Fibroblast of the conjunctiva (primary cell): ENCODE measurements around the gene TNRC6C.

Experiments
- DNase-seq: peaks from one replicate; pipeline ENCODE4 v3.0.0-alpha.2; 2010; ENCODE audit warnings: low read depth

TNRC6C gene, protein sequence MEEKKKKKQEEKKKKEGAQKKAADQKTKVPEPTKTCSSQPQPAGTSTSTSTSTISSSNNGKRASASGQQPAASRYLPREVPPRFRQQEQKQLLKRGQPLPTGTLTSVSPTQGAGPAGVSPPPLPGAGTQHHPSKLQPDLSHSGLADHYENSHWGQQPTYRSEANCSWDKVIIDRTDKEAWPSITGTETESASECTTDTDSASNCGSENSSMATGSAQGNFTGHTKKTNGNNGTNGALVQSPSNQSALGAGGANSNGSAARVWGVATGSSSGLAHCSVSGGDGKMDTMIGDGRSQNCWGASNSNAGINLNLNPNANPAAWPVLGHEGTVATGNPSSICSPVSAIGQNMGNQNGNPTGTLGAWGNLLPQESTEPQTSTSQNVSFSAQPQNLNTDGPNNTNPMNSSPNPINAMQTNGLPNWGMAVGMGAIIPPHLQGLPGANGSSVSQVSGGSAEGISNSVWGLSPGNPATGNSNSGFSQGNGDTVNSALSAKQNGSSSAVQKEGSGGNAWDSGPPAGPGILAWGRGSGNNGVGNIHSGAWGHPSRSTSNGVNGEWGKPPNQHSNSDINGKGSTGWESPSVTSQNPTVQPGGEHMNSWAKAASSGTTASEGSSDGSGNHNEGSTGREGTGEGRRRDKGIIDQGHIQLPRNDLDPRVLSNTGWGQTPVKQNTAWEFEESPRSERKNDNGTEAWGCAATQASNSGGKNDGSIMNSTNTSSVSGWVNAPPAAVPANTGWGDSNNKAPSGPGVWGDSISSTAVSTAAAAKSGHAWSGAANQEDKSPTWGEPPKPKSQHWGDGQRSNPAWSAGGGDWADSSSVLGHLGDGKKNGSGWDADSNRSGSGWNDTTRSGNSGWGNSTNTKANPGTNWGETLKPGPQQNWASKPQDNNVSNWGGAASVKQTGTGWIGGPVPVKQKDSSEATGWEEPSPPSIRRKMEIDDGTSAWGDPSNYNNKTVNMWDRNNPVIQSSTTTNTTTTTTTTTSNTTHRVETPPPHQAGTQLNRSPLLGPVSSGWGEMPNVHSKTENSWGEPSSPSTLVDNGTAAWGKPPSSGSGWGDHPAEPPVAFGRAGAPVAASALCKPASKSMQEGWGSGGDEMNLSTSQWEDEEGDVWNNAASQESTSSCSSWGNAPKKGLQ (N-terminal part only)

DNA sequence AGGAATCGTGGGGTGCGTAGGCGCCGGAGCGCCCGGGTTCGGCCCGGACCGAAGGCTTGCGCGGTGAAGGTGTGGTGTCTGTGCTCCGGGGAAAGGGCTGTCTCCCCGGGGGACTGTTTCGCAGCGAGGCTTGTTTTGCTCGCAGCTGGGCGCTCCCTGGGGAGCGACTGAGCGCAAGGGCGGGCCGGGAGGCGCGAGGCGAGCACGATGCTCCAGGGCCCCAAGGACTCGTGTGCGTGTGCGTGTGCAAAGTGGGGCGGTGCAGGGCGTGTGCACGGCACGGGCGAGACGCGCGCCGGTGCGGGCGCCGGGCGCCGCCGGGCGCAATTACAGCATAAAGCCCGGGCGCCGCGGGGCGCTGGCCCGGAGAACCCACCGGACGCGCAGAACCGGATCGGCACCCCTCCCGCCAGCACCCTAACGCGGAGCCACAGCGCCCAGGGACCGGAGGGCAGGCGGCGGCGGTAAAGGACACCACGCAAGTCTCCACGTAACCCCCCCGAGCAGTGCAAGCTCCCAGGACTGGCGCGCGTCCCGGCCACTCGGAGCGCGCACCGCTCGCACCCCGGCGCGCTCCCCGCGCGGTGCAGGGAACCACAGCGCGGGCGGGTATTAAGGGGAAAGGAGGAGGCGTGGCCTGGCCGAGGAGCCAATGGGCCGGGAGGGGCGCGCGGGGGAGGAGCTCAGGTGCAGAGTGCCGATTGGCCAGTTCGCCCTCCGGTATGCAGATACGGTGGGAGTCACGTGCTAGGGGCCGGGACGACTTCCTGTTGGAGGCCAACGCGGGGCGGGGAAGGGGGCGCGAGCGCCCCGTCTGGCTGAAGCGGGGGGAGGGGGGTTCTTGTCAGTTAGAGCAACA is at the start of gene TNRC6C:
TSS of gene TNRC6C (plus strand) at position 847 of the 859 bp plus-strand sequence. CDS start 45,504 bp downstream, outside the sequence.
- DNase-seq: peak; percentile 98

DNA sequence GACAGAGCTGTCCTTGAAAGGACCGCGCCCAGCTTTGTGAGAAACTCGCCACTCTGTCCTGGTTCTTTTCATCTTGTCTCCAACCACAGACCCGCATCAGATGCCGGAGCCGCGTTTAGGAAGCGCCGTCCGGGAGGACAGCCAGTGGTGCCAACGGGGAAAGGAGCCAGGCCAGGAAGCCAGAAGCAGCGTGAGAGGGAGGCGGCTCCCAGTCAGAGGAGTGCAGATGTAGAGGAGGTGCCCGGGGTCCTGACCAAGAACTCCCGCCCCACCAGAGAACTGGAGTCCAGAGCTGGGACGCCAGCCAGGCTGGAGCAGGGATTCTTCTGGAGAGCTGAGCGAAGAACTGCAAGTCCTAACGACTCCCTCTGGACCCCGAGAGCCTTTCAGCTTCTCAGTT is 49.3 kb upstream of the TNRC6C start:
- no peak for DNase-seq

DNA sequence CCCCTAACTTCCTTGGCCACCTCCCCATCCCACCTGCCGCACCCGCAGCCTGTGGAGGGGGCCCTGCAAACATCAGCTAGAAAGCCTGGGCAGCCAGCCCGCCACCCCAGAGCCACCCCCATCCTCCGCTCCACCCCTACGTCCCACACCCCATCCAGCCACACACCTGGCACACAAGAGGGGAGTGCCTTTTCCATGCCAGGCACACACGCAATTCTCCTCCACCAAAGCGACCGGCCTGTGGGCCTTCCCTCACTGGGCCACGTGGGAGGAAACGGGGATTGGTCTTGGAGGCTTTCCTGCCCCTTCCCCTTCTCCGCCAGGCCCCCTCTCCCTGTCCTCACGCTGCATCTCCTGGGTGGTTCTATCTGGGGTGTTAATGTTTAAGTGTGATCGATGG is 48.7 kb upstream of the TNRC6C start:
- DNase-seq: no peak

DNA sequence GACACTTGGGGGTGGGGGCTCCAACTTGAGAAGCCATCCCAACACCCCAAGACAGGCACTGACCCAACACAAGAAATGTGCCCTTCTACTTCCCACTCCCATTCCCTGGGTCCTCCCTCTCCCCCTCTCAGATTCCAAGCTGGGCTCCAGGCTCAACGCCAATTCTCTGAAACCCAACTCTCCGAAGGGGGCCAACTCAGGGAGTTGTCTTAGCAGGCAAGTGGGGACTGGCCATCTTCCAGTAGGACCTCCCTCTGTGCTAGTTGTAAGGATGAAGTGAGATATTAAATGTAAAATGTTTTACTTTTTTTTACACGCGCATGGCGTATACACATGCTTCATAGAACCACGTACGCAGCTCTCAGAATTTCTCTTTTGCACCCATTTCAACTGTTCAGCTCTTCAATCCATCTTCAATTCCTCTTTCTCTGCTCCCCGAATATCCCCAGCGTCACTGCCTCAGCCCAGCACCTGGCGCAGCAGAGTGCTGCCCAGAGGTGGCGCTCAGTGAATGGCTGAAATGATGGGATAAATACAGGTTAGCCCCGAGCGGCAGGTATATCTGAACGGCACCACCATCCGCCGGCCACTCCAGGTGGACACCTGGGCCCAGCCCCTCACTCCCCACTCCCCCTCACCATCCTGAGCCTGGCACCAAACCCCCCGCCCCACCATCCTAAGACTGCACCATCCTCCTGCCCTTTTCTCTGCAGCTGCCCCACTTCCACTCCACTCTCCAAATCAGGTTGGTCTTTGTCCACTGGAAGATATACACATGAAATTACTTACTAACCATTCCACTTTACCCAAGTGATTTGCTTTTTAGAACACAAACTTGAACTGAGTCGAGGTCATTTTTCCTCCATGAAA is 43.9 kb upstream of the TNRC6C start:
- DNase-seq: peak; percentile 13

DNA sequence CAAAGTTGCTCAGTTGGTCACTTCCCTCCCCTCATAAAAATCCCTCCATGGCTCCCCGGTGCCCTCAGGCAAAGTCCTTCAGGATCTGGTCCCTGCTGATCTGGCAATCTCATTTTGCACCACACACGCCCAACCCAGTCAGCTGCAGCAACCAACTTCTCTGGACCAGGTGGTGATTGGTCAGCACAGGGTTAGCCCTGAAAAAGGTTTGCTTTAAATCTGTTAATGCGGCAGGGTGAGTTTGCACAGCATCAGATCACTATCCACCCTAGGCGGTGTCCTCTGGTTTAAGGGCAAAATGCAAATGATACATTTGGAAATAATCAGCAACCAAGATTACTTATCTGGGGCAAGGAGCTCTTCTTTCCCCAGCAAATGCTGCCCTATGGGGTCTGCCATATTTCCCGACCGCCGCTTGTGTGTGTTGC is 42.9 kb upstream of the TNRC6C start:
- no peak for DNase-seq

DNA sequence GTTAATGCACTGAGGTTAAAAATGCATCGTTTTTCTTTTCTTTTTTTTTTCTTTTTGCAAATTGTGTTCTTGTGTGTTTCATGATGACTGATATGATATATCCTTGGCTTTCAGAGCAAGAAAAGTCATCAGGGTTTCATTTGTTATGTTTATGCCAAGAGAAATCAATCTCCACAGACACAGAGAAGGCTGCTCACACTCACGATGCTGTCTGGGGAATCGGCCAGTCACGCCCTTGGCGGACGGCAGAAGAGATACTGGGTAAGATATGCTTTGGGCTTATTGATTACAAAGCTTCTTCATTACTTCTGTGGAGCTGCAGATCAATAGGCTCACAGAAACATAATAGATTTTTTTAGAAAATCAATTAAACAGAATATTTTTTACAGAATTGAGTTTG is 42.2 kb upstream of the TNRC6C start:
- no peak for DNase-seq

DNA sequence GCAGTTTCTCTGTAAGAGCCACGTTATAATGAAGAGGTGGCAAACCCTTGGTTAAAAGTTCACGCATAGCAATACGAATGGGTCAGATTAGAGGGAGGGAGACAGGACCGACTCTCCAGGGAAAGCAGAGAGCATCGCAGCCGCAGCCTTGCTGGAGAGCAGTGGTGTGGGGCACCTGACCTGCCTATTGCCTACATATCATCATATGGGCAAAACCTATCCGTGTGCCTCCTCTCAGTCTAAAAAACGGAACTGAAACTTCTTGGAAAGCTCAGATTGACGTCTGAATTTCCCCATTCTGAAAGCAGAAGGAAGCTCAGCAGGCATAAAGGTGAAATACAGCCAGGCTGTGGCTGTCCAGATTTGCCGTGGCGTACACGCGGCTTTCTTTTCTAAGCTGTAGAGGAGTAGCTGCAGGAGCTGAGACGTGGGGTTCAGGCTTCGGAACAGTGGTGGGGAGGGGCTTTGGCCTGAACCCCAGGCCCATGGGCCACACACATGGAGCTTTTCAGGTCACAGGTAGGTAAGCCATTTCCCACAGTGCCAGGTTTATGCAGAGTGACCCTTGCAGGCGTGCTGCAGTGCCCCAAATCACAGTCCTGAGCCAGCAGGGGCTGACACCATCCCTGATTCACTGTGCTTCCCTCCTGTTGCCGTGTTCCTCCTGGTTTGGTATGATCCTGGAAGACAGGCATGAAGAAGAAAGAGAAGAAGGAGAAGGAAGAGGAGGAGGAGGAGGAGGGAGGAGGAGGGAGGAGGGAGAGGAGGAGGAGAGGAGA is 41.6 kb upstream of the TNRC6C start:
- no peak for DNase-seq

DNA sequence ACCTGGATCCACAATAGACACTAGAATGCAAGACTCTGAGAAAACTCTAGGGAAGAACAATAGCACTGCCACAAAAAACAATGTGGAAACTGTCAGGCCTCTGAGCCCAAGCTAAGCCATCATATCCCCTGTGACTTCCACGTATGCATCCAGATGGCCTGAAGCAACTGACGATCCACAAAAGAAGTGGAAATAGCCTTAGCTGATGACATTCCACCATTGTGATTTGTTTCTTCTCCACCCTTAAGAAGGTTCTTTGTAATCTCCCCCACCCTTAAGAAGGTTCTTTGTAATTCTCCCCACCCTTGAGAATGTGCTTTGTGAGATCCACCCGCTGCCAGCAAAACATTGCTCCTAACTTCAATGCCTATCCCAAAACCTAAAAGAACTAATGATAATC is 39.2 kb upstream of the TNRC6C start:
- no peak for DNase-seq

DNA sequence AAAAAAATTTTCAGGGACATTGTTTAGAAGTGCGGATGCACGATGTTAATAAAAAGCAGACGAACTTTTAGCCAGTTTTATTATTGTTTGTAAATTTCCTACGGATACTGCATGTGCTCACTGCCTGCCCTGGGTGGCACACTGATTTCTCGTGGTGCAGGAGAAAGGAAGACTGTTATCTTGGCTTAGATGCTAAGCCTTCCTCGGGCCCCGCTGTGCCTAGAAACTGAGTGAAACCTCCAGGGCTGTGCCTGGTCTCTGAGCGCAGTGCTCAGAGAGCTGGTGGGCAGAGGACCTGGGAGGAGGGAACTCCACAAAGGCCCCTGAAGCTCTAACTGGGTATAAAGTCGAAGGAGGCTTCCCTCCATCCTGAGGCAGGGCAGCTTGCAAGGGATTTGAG is 35.4 kb upstream of the TNRC6C start:
- DNase-seq: no peak

DNA sequence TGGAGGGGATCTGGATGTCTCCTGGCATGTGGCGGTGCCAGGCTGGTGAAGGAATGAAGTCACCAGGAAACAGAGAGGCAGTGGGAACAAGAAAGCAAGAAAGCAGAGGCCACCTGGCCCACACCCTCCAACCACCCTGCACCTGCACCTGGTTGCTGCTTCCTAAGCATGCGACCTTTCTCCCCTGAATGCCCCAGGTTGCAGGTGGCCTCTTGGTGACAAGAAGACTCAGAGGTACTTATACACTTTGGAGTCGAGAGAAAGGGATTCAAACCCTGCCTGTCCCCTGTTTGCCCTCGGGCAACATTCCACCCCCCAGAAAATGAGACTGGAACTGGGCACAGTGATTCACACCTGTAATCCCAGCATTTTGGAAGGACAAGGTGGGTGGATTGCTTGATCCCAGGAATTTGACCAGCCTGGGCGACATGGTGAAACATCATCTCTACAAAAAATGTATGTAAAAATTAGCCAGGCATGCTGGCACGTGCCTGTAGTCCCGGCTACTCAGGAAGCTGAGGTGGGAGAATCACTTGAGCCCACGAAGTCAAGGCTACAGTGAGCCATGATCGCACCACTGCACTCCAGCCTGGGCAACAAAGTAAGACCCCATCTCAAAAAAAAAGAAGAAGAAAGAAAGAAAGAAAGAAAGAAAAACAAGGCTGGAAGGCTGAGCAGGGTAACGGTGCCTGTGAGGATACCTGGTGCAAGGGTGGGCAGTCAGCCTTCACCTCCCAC is 34.6 kb upstream of the TNRC6C start:
- DNase-seq: no peak

DNA sequence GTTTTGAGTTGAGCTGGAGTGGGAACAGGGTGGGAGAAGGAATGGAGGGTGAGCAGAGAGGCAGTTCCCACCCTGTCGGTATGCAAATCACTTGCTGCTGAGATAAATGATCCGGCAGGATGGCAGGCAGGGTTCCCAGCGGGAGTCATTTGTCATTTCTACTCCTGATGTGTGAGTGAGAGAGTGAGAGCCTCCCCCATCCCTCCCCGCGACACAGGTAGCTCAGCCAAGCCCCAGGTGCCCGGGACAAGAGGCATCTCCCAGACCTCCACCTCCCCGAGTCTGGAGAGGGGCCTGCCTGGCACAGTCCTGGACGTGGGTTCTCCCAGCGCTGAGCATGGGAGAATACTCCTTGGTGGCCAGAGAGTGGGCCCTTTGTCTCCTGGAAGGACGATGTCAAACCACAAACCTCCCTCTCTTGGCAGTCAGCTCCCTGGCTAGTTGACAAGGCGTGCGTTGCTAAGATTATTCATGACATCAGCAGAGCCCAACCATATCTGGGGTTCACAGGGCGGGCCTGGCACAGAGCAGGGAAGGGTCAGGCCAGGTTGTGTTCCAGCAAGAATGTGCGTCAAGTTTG is 33.7 kb upstream of the TNRC6C start:
- no peak for DNase-seq

DNA sequence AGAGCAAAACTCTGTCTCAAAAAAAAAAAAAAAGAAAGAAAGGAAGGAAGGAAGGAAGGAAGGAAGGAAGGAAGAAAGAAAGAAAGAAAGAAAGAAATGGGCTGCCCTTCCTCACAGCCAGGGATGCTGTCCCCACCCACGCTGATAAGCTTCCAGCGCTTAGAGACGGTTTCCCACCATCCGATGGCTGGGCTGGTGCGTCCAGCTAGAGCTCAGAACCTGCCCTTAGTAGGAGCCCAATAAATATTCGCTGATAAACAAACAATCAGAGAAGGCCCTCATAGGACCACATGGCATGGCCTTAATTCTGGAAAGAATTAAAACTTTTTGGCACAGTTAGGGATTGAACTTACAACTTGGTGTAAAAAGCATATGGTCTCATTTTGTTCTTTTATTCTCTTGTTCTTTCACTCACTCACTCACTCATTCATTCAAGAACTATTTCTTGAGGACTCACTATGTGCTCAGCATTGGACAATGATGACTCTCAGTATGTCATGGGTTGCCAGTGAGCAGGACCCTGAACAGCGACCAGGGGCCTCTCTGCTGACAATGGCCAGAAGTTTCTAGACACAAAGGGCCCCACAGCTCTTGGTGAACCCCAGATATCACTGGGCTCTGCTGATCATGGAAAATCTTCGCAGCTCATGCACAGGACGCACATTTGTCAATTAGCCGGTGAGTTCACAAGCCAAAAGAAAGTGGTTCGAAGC is 32.5 kb upstream of the TNRC6C start:
- no peak for DNase-seq

DNA sequence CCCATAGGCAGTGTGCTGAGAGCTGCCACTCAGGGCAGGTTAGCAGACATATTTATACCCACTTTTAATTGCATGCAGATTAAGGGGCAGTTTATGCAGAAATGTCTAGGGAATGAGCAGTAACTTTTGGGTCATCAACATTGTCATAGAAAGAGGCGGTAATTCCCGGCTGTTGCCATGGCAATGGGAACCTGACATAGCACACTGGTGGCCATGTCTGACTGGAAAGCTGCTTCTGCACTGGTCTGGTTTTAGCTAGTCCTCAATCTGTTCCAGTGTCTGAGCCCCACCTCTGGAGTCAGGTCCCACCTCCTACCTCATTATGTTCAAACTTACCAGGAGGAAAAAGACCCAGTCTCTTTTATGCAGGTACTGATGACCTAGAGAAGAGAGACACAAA is 31.5 kb upstream of the TNRC6C start:
- DNase-seq: no peak

DNA sequence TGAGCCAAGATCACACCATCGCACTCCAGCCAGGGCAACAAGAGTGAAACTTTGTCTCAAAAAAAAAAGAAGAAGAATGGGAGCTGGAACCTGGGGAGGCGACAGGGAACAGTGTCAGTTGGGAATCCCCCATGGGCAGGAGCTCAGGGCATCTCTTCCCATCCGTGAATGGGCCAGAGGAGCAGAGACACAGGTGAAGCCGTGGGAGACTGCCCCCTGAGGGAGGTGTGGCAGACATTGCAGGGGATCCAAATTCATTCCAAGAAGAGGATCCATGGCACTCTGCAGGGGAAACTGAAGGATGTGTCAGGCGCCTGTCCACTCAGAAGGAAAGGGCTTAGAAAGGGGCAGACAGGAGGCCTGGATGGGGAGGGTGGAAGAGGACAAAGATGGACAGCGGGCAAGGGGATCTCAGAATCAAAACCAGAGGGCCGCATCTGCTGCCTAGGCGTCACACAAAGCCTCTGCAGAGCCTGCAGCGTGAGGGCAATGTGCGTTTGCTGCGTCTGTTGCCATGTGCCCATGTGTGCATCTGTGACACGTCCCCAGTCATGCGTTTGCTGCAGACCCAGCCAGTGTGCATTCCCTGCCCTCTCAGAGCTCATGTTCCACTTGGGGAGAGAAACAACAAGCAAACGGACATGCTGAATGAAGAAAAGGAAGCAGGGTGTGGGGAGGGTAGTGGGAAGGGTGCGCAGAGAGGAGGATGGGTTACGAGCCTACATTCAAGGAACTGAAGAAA is 30.6 kb upstream of the TNRC6C start:
- DNase-seq: no peak

DNA sequence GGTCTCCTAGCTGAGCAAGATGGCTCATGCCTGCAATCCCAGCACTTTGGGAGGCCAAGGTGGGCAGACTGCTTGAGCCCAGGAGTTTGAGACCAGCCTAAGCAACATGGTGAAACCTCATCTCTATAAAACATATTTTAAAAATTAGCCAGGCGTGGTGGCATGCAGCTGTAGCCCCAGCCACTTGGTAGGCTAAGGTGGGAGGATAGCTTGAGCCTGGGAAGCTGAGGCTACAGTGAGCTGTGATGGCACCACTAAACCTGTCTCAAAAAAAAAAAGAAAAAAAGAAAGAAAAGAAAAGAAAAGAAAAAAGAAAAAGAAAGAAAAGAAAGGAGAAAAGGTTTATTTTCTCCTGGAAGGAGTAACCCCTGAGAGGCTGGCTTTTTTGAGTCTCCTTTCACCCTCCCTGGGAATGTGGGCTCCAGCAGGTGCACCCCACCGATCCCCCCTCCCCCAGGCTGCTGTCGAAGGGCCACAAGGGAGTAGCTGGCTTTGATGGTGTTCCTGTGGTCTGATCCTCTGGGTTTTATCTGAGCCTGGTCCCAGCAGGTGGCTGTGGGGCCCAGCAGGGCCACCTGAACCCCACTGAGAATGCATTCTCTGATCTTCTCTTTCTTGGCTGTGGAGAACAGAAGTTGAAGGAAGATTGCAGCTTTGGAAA is 29.9 kb upstream of the TNRC6C start:
- DNase-seq: no peak

DNA sequence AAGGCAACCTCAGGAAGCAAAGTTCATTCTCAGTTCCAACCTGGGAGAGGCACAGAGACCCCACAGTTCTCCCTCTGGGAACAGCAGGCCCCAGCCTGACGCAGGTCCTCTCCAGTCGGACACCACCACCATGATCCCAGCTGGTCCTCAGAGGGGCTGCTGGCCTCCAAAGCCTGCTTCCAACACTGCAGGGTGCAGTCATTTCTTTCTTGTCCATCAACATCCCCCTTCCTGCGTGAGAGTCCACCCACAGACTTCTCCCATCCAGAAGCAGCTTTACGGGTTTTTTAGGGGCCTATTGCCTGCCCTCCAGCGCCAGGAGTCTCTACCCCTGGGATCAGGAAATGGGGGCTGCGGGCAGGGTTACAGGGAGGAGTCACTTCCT is 29.3 kb upstream of the TNRC6C start:
- no peak for DNase-seq

DNA sequence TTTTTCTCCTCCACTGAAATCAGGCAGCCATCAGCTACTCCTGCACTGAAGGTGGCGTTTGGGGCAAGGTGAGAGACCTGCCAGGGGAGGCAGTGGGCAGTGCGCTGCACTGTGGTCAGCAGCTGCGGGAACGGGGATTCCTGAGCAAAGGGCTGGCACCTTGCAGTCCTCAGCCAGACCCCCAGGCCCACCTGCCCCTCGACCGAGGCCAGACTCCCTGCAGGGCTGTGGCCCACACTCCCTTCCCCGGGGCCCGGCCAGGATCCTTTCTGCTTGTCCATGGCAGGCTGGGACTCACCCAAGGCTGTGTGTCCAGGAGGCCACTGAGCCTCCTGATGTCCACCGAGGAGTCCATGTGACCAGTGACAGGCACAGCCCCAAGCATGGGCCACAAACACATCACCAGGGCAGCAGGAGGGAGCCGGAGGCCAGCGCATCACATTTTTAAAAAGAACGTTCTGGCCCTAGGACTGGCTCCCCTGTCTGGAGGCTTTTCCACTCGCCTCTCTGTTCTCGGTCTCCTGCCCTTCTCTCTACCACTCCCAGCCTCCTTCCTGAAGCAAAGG is 28.5 kb upstream of the TNRC6C start:
- no peak for DNase-seq
